A549 (cell line): ENCODE results near the gene ARAP2.

Experiments used
- CBX2 ChIP-seq: fragments of 200-600 bp; sonication (generic); IDR thresholded peaks from 2 replicates; pipeline ENCODE4 v1.6.1; 2016; ENCODE audit warnings: low read depth, mild to moderate bottlenecking, borderline replicate concordance
- CBX8 ChIP-seq: fragments of 200-600 bp; sonication (generic); IDR thresholded peaks from 2 replicates; pipeline ENCODE4 v1.6.1; 2016
- CEBPB ChIP-seq, 2 experiments: fragments of >200 bp in 1 of 2; sonication (Bioruptor Twin) in 1 of 2; formaldehyde crosslinking in 1 of 2; IDR thresholded peaks; 2 replicates each; pipeline ENCODE4 v1.6.1; 2012 to 2016
- CTCF ChIP-seq: fragments of >200 bp; sonication (Bioruptor Twin); formaldehyde crosslinking; IDR thresholded peaks from 3 replicates; pipeline ENCODE4 v1.5.1; 2016
- EP300 ChIP-seq, 2 experiments: fragments of >200 bp; sonication (Bioruptor Twin); formaldehyde crosslinking; IDR thresholded peaks; 2 replicates in 1 of 2; 3 replicates in 1 of 2; pipeline ENCODE4 v1.6.1; 2016 to 2017
- MAX ChIP-seq: IDR thresholded peaks from 2 replicates; pipeline ENCODE4 v1.6.1; 2012
- MYC ChIP-seq: IDR thresholded peaks from 2 replicates; pipeline ENCODE4 v1.6.1; 2012; ENCODE audit warnings: mild to moderate bottlenecking, inconsistent platforms, low read length, improper control_type of control experiment, borderline replicate concordance
- NR3C1 ChIP-seq: fragments of >200 bp; sonication (Bioruptor Twin); formaldehyde crosslinking; IDR thresholded peaks from 3 replicates; pipeline ENCODE4 v1.6.1; 2017
- PBX3 ChIP-seq: IDR thresholded peaks from 2 replicates; pipeline ENCODE4 v1.6.1; 2012
- POLR2A ChIP-seq: IDR thresholded peaks from 2 replicates; pipeline ENCODE4 v1.6.1; 2012; ENCODE audit warnings: mild to moderate bottlenecking, low read length
- REST ChIP-seq: fragments of 200-600 bp; sonication (generic); IDR thresholded peaks from 2 replicates; pipeline ENCODE4 v1.6.1; 2016; ENCODE audit warnings: antibody characterized with exemption, mild to moderate bottlenecking, moderate library complexity
- USF2 ChIP-seq: fragments of 450-650 bp; IDR thresholded peaks from 2 replicates; pipeline ENCODE4 v1.6.1; 2014; ENCODE audit warnings: antibody characterized with exemption

- TF ChIP-seq NR3C1 (no peak), MAX (no peak), CTCF (no peak), PBX3 (no peak), MYC (no peak), EP300 (IDR thresholded peaks at IDR 0.05) (no peak), CBX8 (no peak), POLR2A (no peak), REST (no peak), CEBPB (IDR thresholded peaks at IDR 0.05) (no peak), CBX2 (no peak), USF2 (no peak)
Measured at GRCh38 chr4:36152735-36153134, 91.6 kb downstream of the ARAP2 start.
